Peyer's patch (tissue), 4 donors: Measurements from ENCODE around the gene KYAT1. TPM values are rescaled to one million over a fixed set of nuclear protein-coding genes. Genes with fewer than 3 reads are reported as not detected.

Experiments
- DNase-seq, 3 donors: peaks; one replicate each; pipeline ENCODE4 v3.0.0-alpha.2; 2017 to 2019
- H3K27ac ChIP-seq, 4 donors: fragments of 200-600 bp; sonication (generic); one replicate each; pipeline ENCODE4 v1.5.1; 2016 to 2019
- H3K27me3 ChIP-seq, 2 donors: fragments of 200-600 bp; sonication (generic); one replicate each; pipeline ENCODE4 v1.5.1; 2019
- H3K36me3 ChIP-seq, 3 donors: fragments of 200-600 bp; sonication (generic); one replicate each; pipeline ENCODE4 v1.5.1; 2016 to 2019
- H3K4me1 ChIP-seq, 4 donors: fragments of 200-600 bp; sonication (generic); one replicate each; pipeline ENCODE4 v1.5.1; 2016 to 2019
- H3K4me3 ChIP-seq, 4 donors: fragments of 200-600 bp; sonication (generic); 1 replicate in 3 of 4; 2 replicates in 1 of 4; pipeline ENCODE4 v1.5.1; 2016 to 2019; ENCODE audit warnings: mild to moderate bottlenecking in 1 of 4
- H3K9me3 ChIP-seq, 4 donors: fragments of 200-600 bp; sonication (generic); one replicate each; pipeline ENCODE4 v1.5.1; 2016 to 2019; ENCODE audit warnings: mild to moderate bottlenecking in 1 of 4
- CTCF ChIP-seq, 6 experiments: fragments of 450-650 bp in 4 of 6; fragments of 200-600 bp in 2 of 6; sonication (generic) in 1 of 6; IDR thresholded peaks; one replicate each; pipeline ENCODE4 v1.5.1; 2017 to 2019; ENCODE audit warnings: antibody characterized with exemption in 6 of 6, mild to moderate bottlenecking in 3 of 6, moderate library complexity in 1 of 6
- POLR2A ChIP-seq, 2 donors: fragments of 450-650 bp; IDR thresholded peaks; one replicate each; pipeline ENCODE4 v1.5.1; 2017; ENCODE audit warnings: antibody characterized with exemption in 2 of 2, mild to moderate bottlenecking in 2 of 2, moderate library complexity in 2 of 2
- total RNA-seq, 4 donors: library from RNA; depleted of rRNA; stranded (reverse); fragments of >200 nt; gene quantifications; one replicate each; pipeline ENCODE4 v1.1.0, GENCODE V29; 2016

The KYAT1 gene
- total RNA-seq, 4 donors from 2014 or later: 4.6 to 14.9 (median 8.7) TPM

GRCh38 chr9:128887049-128887448 is 5.3 kb upstream of the KYAT1 start:
- no peak overlapping the region for H3K4me3 ChIP-seq
- DNase-seq: no peak
- no peaks in the 10 kb centered on the region for H3K27me3 ChIP-seq
- no peak overlapping the region for H3K27ac ChIP-seq
- H3K36me3 ChIP-seq: peaks cover 0 to 29% (median 0%) of the 10 kb centered on the region in 3 donors
- peaks cover 0 to 47% (median 6%) of the 10 kb centered on the region in 4 donors for H3K4me1 ChIP-seq
- no peaks in the 10 kb centered on the region for H3K9me3 ChIP-seq
- TF ChIP-seq CTCF (IDR thresholded peaks at IDR 0.05) (no peak), POLR2A (IDR thresholded peaks at IDR 0.05) (no peak)

GRCh38 chr9:128886211-128886891 is 4.6 kb upstream of the KYAT1 start:
- Histone ChIP-seq H3K36me3 (peaks cover 0 to 29% (median 0%) of the 10 kb centered on the region in 3 donors), H3K27ac (peak overlapping the region in 1 of 4 donors; percentile 8)

GRCh38 chr9:128885798-128886197 is 4.0 kb upstream of the KYAT1 start:
- no peak for DNase-seq
- no peaks in the 10 kb centered on the region for H3K9me3 ChIP-seq
- TF ChIP-seq CTCF (IDR thresholded peaks at IDR 0.05): no peak
- TF ChIP-seq POLR2A (IDR thresholded peaks at IDR 0.05): no peak
- peaks cover 0 to 39% (median 7%) of the 10 kb centered on the region in 4 donors for H3K4me1 ChIP-seq
- peaks cover 0 to 29% (median 0%) of the 10 kb centered on the region in 3 donors for H3K36me3 ChIP-seq
- no peak overlapping the region for H3K4me3 ChIP-seq
- H3K27ac ChIP-seq: peak overlapping the region in 1 of 4 donors; percentile 8
- H3K27me3 ChIP-seq: no peaks in the 10 kb centered on the region

More at GRCh38 chr9:128886211-128886891, 4.6 kb upstream of the KYAT1 start:
- DNase-seq: no peak
- TF ChIP-seq CTCF (IDR thresholded peaks at IDR 0.05): no peak
- TF ChIP-seq POLR2A (IDR thresholded peaks at IDR 0.05): no peak
- H3K27me3 ChIP-seq: no peaks in the 10 kb centered on the region
- H3K4me1 ChIP-seq: peaks cover 0 to 40% (median 6%) of the 10 kb centered on the region in 4 donors
- H3K9me3 ChIP-seq: no peaks in the 10 kb centered on the region
- H3K4me3 ChIP-seq: no peak overlapping the region

GRCh38 chr9:128885376-128885775 is 3.6 kb upstream of the KYAT1 start:
- no peak for DNase-seq
- Histone ChIP-seq H3K36me3 (peaks cover 0 to 28% (median 0%) of the 10 kb centered on the region in 3 donors), H3K27ac (no peak overlapping the region), H3K27me3 (no peaks in the 10 kb centered on the region), H3K4me1 (peaks cover 0 to 43% (median 8%) of the 10 kb centered on the region in 4 donors), H3K4me3 (no peak overlapping the region), H3K9me3 (no peaks in the 10 kb centered on the region)
- TF ChIP-seq POLR2A (IDR thresholded peaks at IDR 0.05): no peak
- TF ChIP-seq CTCF (IDR thresholded peaks at IDR 0.05): no peak

GRCh38 chr9:128884164-128884563 is 2.4 kb upstream of the KYAT1 start:
- no peak overlapping the region for H3K27ac ChIP-seq
- peaks cover 0 to 25% (median 0%) of the 10 kb centered on the region in 3 donors for H3K36me3 ChIP-seq
- TF ChIP-seq POLR2A (IDR thresholded peaks at IDR 0.05): no peak
- TF ChIP-seq CTCF (IDR thresholded peaks at IDR 0.05): no peak
- H3K4me1 ChIP-seq: peaks cover 0 to 43% (median 8%) of the 10 kb centered on the region in 4 donors
- DNase-seq: no peak
- no peak overlapping the region for H3K4me3 ChIP-seq
- H3K27me3 ChIP-seq: no peaks in the 10 kb centered on the region
- H3K9me3 ChIP-seq: no peaks in the 10 kb centered on the region
